HG03460 (cell line): ENCODE results near the gene SRBD1.
A peak's percentile ranks its signal among the peaks of the same experiment; 100 is the strongest.

Experiments used
- ATAC-seq: cut with Tn5 transposase; IDR thresholded peaks from one replicate; pipeline ENCODE4 v1.9.1; 2021; ENCODE audit not compliant: unreplicated experiment

SRBD1 gene

DNA sequence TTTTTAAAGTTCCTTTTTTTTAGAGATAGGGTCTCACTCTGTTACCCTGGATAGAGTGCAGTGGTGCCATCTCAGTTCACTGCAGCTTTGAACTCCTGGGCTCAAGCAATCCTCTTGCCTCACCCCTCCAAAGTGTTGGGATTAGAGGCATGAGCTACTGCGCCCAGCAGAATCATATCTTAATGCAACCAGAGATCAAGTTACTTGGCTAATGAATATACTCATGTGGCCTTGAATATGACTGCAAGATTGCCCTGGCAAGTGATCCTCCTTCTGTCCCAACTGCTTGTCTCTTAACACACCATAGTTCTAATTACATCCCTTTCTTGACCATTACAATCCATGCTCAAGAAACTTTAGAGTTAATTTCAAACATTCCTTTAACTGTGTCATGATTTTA lies 133.5 kb downstream of the SRBD1 start:
- ATAC-seq = no peak

DNA sequence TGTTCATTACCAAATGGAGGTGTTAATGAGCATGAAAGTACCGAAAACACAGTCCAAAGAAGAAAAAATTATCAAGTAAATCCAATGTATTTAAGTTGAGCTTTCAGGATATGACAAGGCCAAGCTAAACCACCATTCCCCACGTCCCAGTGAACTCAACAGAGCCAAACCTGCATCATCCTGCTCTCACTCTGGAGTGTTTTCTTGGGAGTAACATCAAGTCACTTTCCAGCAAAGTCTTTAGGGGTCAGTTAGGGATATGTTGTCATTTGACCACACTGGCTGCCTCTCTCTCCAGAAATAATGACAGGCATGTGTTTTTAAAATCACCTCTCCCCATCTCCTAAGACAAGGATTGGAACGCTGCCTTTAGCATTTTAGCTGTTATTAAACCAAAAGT lies 140.5 kb downstream of the SRBD1 start:
- no peak for ATAC-seq

DNA sequence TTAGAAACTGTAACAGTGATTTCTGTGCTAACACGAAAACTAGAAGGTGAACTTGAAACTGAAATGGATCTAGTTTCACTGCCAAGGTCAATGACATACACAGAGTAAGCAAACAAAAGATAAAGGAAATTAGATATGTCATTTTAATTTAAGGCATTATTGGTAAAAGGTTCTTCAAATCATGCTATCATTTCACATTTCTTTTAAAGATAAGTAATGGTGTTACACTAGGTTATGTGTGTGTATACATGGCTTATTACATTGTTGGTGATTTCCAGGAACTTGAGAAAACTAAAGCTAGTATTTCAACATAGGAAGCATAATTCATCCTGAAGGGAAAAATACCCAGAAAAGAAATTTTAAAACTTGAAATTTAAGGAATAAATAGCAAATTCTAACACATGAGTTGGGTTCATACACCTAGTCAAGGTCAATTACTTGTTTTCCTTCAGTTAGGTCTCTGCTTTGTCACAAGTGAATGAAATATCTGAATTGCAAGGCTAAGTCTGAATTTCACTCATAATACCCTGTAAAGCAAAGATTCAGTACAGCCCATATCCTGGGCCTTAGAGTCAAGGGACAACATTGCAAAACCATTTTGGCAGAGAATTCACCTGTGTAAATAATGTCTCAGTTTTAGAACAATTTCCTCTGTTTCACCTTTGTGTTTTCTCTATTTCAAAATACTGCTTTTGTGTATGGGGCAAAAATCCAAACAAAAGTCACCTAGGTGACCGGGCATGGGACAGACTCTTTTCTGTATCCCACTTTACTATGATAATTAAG lies 141.6 kb downstream of the SRBD1 start:
- no peak for ATAC-seq

DNA sequence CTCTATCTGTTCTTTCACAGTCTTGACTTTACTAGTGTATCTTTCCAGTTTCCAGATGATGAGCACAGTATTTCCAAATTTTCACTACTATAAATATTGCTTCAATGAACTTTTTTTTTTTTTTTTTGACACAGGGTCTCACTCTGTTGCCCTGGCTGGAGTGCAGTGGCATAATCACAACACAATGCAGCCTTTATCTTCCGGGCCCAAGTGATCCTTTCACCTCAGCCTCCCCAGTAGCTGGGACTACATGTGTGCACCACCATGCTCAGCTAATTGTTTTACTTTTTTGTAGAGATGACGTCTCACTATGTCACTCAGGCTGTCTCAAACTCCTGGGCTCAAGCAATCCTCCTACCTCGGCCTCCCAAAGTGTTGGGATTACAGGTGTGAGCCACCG lies 142.8 kb downstream of the SRBD1 start:
- no peak for ATAC-seq

DNA sequence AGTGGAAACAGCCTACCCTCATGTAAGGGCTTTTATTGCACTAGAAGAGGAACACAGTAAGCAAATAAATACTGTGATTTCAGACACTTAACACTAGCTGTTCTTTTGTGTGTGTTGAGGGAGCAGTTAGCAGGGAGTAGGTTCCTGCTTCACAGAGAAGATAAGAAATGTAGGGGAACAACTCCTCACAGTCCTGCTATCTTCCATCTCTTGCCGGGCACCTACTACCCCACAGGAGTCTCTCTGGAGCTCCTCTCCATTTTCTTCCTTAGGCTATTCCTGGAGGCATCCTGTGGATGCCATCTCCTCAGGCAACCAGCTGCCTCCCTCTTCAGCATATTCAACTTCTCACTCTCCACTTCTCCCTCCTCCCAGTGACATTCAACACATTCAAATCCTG lies 145.0 kb downstream of the SRBD1 start:
- no peak for ATAC-seq

DNA sequence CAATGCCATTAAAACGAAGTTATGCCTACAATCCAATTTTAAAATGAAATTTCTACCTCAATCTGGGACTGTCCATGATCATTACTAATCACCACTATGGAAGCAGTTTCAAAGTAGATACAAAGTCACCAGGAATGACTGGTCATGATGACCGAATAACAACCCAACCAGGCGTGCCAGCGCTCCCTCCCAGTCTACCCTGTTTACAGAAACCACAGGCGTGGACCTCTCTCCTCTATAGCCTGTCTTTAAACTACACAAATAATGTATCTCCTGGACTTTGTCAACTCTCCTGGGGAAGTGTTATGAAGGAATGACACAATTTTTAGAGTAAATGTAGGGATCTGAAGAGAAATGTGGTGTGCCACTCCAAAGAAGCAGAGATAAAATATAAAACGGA lies 150.2 kb downstream of the SRBD1 start:
- no peak for ATAC-seq

DNA sequence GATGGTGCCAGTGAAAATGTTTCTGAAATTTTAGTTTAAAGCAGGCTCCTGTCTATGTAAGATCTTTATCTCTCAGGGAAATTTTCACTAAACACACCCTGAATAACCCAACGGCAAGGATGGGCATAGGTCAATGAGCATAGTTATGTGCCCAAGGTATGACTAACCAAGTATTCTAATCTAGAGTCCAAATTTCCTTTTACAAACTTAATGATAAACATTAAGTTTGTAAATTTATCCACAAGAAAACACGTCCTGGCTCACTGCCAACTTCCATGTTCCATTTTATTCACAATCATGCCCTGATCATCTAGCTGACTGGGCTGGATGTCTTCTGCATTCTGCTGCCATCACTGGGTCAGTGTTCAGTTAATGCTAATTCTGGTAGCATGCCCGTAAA lies 151.2 kb downstream of the SRBD1 start:
- ATAC-seq = no peak

DNA sequence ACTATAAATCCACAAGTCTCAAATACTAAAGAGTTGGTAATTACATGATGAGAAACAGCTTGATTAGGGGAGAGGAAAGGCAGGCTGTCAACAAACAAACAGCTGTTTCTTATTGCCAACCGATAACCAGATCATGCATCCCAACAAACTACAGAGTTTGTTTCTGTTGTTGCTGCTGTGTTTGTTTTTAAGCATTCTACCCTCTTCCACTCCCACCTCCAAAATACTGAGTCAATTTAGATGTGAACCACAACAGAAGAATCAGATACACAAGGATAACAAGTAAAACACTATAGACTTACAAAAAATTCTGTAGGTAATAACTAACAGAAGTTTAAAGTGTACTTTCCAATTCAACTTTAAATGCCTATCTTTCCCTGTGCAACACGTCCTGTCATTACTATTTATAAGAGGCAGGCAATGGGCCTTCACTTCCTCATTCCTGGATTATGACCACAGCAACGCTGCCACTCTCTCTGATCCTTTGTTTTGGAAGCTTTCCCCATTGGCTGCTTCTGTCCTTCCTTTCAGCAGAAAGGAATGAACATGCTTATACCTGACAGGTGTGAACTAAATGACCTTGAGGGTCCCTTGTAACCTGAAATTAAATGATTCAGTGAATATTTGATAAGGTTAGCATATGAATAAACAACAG lies 152.0 kb downstream of the SRBD1 start:
- ATAC-seq = no peak

DNA sequence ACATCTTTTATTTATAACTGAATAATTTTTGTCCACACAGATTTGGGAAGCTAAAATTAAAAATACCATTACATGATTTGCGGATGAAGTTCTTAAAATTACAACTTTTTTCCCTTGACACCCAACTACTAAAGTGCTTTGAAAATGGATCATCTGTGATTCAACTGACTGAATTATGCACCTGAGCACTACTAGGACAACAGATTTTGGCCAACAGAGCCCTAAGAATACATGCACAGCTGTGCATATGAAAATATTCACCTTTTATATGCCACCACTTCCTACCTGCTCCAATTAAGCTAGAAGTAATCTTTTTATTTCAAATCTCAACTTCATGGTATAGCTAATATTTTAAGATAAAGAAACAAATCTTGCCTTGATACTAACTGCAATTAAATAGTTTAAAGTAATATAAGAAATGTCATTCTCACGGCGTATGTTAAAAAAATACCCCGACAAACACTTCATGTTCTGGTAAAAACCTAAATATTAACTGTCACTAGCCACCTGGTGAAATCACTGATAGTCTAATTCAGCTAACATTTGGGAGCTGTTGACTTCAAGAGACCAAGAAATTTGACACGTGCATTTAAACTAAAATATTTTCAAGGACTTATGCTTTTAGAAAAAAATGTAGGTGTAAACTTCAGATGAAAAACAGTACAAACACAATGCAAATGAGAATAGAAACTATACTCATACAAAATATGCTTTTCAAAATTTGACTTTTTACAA lies 153.7 kb downstream of the SRBD1 start:
- no peak for ATAC-seq

DNA sequence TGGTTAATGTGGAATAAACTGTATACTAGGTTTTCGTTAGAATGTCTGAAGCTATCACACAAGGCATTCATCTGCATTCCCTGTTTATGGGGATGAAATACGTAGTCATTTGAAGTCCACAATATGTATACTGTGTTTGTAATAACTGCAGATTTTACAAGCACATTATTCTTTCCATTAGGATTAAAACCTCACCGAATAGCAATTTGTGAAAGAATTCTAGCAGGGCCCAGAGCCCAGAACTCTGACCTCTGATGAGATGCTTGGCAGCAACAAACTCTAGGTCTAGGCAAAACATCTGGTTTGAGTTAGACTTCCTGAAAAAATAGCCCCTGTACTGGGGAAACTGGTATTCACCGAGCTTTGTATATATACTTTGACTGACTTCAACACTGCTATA lies 158.2 kb downstream of the SRBD1 start:
- ATAC-seq = no peak

DNA sequence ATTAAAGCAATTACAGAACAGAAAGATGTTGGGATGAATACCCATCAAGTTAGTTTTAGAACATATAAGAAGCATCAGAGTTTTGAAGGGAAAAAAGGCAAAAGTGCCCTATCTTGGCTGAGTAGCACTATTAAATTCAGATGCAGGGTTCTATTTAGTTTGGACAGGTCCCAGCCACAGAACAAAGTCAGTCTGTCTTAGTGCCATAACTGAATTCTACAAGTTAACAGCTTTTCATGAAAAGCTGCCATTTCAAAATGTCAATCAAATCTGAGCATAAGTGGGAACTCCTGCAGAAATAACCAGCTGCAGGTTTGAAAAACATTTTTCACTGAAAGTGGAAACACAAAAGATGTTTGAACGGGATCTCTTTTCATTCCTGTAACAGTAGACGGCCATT lies 160.4 kb downstream of the SRBD1 start:
- ATAC-seq = no peak

DNA sequence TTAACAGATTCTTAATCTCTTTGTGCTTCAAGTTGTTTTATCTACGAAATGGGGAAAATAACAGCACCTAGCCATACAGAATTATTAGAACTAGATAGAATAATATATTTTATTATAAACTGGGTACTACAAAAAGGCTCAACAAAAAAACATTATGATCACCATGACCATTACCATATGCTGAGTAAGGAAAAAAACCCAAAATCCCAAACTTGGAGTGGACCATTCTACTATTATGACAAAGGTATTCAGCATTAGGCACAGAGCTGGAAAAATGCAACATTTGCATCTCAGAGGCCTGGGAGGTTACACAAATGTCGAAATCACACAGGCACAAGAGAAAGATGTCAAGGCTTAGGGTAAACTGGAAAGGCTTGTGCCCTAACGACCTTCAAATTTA lies 162.8 kb downstream of the SRBD1 start:
- ATAC-seq = no peak

DNA sequence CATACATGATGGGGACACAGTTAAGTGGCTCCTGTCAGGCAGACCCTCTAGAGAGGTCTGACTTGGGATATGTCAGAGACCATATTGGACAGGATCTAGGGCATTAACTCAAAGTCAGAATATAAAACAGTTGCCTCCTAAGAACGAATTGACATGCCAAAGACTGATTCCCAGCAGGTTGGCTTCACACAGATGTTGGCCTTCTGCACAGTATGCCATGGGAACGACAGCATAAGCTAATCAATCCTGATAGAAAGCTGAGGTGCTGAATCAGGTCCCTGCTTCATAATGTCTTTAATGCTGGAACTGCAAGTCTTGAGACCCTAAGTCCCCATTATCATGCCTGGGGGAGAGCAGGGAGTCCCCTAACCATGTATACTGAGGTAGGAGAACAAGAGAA lies 165.1 kb downstream of the SRBD1 start:
- ATAC-seq = no peak

DNA sequence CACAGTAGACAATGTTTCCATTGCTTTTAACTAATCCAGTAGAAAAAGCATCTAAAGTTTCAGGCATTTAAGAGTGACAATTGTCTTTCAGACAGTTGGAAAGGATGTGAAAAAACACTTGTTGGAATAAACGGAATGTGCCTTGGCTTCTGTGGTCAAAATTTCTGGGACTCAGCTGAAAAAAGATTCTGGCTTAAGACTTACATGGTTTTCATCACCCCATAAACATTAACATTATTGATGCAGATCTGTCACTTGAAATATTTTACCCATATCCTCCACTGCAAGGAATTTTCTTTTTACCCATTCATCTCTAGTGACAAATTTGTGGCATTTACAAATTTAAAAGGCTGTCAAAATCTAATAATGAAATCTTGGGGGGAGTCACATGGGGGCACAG lies 166.0 kb downstream of the SRBD1 start:
- ATAC-seq = no peak

DNA sequence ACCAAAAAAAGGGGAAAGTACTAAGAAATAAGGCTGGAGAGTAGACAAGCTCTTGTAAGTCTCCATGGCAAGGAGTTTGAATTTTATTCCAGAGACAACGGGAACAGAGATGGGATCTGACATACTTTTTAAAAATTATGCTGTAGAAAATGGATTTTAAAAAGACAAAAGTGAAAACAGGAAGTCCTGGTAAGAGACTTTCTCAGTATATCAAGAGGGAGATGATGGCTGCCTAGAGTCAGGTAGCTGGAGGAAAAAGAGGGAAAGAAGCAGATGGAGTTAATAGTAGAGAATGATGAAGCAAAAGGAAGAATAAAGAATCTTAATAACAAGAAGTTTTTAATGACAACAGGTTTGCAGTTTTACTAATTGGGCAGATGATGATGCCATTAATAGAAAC lies 168.1 kb downstream of the SRBD1 start:
- ATAC-seq = no peak

DNA sequence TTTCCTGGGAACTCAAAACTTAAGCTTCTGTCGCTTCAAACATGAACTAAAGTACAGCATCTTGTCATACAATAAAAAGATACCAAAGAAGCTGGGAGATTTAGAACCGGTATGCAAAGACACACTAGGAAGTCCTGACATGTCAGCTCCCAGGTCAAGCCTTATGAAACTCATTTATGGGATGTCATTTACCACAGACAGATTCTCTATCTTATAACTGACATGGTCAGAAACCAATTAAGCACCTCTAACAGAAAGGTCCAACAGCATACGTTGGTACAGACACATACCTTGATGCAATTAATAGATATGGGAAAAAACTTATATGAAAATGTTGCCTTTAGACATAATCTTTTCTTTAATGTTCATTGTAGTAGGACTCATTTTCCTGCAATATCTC lies 169.0 kb downstream of the SRBD1 start:
- no peak for ATAC-seq

DNA sequence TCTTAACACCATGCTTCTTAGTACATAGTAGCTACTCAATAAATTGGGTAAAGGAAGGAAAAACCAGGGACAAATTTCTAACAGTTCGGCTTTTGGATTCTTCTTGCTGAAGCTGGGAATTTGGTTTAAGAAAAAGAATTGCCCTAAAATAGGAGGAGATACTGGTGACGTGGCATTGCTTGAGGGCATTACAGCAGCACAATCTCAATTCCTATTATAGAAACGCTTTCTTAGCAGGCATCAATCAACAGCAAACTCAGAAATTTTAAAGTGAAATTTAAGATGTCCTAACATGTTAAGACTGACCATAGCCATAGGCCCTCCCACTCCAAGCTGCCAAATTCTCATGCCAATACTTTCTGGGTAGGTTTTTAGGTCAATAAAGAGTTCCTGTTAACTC lies 169.5 kb downstream of the SRBD1 start:
- no peak for ATAC-seq

DNA sequence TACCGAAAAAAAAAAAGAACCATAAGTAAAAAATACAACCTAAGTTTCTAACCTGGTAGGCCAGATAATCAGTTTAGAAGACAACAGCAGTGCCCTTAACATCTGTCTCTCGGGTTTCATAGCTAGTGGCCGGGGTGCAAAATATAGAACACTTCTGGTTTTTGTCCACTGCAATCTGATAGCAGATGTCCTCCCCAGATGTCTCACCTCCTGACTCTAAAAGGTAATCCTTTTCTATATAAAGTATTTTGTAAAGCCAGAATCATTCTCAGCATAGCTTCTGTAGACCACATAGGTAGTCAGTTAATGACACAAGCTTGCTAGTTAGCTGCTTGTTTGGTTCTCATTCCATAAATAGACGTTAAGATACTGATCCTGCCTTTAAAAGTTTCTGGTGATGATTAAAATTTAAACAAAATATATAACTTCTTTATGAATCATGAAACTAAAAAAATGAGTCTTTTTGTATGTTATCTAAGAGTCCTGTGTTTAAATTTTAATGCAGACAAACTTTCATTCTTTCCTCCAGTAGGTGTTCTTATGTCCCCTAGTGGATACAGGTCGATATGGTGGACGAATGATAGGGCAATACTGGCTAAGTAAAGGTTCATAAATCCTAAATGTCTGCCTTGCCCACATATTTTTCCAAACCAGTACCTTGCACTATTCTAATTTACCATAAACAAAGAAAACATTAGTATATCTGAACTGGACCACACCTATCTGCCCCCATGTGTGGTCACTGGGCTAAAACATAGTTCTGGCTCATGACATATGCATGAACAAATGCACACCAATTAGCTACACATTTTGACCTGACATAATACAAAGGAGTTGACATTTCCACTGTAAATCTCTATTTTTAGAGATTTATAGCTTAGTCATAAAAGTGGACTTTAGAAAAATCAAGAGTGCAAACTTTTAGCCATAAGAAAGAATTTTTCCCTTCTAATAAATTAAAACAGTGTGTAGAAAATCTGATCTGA lies 171.0 kb downstream of the SRBD1 start:
- ATAC-seq = peak; percentile 79

DNA sequence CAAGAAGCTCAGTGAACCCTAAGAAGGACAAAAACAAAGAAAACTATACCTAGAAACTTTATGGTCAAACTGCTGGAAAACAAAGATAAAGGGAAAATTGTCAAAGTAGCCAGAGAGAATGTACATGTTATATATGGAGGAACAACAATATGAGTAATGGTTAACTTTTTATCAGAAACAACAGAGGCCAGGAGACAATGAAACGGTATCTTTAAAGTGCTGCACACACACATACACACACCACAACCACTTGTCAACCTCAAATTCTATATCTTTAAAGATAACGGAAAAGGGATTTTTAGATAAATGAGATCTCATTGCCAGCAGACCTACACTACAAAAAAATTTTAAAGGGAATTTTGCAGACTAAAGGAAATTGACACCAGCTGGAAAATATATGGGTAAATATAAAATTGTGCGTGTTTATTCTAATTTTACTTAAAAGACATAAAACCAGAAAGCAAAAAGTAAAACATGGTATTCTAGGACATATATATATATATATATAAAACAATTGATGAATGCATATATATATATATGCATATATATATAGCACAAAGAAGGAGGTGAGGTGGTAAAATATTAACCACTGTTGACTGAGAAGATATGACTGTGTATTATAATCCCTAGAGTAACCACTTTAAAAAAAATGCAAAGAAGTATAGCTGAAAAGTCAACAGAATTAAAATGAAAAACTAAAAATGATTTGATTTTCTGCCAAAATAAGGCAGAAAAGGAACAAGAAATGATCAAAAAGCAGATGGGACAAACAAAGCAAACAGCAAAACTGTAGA lies 172.0 kb downstream of the SRBD1 start:
- ATAC-seq = no peak

DNA sequence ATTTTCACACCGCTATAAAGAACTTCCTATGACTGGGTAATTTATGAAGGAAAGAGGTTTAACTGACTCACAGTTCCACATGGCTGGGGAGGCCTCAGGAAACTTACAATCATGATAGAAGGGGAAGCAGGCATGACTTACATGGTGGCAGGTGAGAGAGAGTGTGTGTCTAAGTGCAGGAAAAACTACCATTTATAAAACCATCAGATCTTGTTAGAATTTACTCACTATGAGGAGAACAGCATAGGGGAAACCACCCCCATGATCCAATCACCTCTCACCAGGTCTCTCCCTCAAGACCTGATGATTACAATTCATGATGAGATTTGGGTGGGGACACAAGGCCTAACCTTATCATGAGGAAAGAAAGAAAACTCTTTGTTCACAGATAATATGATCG lies 174.6 kb downstream of the SRBD1 start:
- no peak for ATAC-seq
